Endothelial cell of umbilical vein (primary cell): ENCODE data around the gene PTCD1. TPM values are rescaled to one million over a fixed set of nuclear protein-coding genes. Genes with fewer than 3 reads are reported as not detected.
A peak's percentile ranks its signal among the peaks of the same experiment; 100 is the strongest.
"Not testable (repeated sequence)": the region's sequence is repeated elsewhere in the genome, so short reads cannot be mapped to it uniquely, and the experiment has no call there.

Experiments used
- BruUV-seq: library from RNA; stranded (reverse); fragments of 400-500 nt; replicated peaks from 2 replicates; lab custom pipeline; 2021; lab: Mats Ljungman, UMichigan
- CTCF ChIA-PET: fragments of 300-600, 350-600 bp; sonication (Branson Sonifier 250); formaldehyde crosslinking; loops from one replicate; lab custom pipeline; 2021; ENCODE audit warnings: antibody characterized with exemption, inconsistent platforms; lab: Charles Lee
- POLR2A ChIA-PET: fragments of 300-600, 350-600 bp; sonication (Branson Sonifier 250); formaldehyde crosslinking; loops from one replicate; lab custom pipeline; 2021; ENCODE audit warnings: antibody characterized with exemption, inconsistent platforms; lab: Charles Lee
- DNase-seq: peaks from one replicate; pipeline ENCODE4 v3.0.0-alpha.2; 2011; ENCODE audit warnings: low read depth, low spot score
- FAIRE-seq: peaks from 2 replicates; lab custom pipeline; 2011; peaks lifted over from hg19 to GRCh38; lab: Jason Lieb, UNC
- H2AFZ ChIP-seq: 2 replicates; pipeline ENCODE4 v1.6.0; 2012; ENCODE audit warnings: low read depth, low read length, control low read depth, inconsistent platforms
- H3K27ac ChIP-seq: 2 replicates; pipeline ENCODE4 v1.5.1; 2011; ENCODE audit warnings: low read depth, mild to moderate bottlenecking, control low read depth, low read length, moderate library complexity; ENCODE audit not compliant: insufficient read depth
- H3K27me3 ChIP-seq, 2 experiments: 2 replicates each; pipeline versions ENCODE4 v1.6.0 to v1.6.1; 2011; ENCODE audit warnings: low read length in 2 of 2, mixed read lengths in 1 of 2; ENCODE audit not compliant: control insufficient read depth in 2 of 2, insufficient read depth in 2 of 2
- H3K36me3 ChIP-seq, 2 experiments: 2 replicates in 1 of 2; 3 replicates in 1 of 2; pipeline ENCODE4 v1.5.1; 2011; ENCODE audit warnings: low read length in 2 of 2, mild to moderate bottlenecking in 1 of 2, moderate library complexity in 1 of 2; ENCODE audit not compliant: control insufficient read depth in 2 of 2, insufficient read depth in 2 of 2; ENCODE audit errors: extremely low read depth in 1 of 2
- H3K4me1 ChIP-seq: 3 replicates; pipeline ENCODE4 v1.5.1; 2011; ENCODE audit warnings: mild to moderate bottlenecking, low read length; ENCODE audit not compliant: control insufficient read depth, insufficient read depth; ENCODE audit errors: extremely low read depth
- H3K4me2 ChIP-seq: 2 replicates; pipeline ENCODE4 v1.6.1; 2011; ENCODE audit warnings: low read length, control low read depth, mixed read lengths; ENCODE audit not compliant: insufficient read depth
- H3K4me3 ChIP-seq, 3 experiments: fragments of 200-600 bp in 1 of 3; sonication (generic), shearing (Covaris generic) in 1 of 3; replicated peaks in 1 of 3; 2 replicates each; pipeline ENCODE4 v1.5.1; 2011 to 2016; ENCODE audit warnings: control low read depth in 3 of 3, low read length in 3 of 3, mild to moderate bottlenecking in 2 of 3, inconsistent platforms in 1 of 3, low read depth in 1 of 3, moderate library complexity in 1 of 3; ENCODE audit not compliant: insufficient read depth in 1 of 3
- H3K79me2 ChIP-seq: 2 replicates; pipeline ENCODE4 v1.6.0; 2012; ENCODE audit warnings: low read length, inconsistent platforms; ENCODE audit not compliant: control insufficient read depth, insufficient read depth
- H3K9ac ChIP-seq: replicated peaks from 2 replicates; pipeline ENCODE3; 2011; ENCODE audit warnings: low read length, control low read depth; ENCODE audit not compliant: insufficient read depth; ENCODE audit errors: extremely low read depth
- H3K9me1 ChIP-seq: replicated peaks from 3 replicates; pipeline ENCODE4 v1.6.0; 2011; ENCODE audit warnings: mild to moderate bottlenecking, low read length; ENCODE audit not compliant: control insufficient read depth, insufficient read depth; ENCODE audit errors: extremely low read depth
- H3K9me3 ChIP-seq: replicated peaks from 2 replicates; pipeline ENCODE4 v1.5.1; 2012; ENCODE audit warnings: low read length, inconsistent platforms; ENCODE audit not compliant: control insufficient read depth, insufficient read depth
- H4K20me1 ChIP-seq: replicated peaks from 2 replicates; pipeline ENCODE3; 2011; ENCODE audit warnings: mild to moderate bottlenecking, low read length; ENCODE audit not compliant: control insufficient read depth, insufficient read depth; ENCODE audit errors: extremely low read depth
- MYC ChIP-seq: IDR thresholded peaks from one replicate; pipeline ENCODE4 v1.6.1; 2011; ENCODE audit warnings: mild to moderate bottlenecking, low read depth, low read length
- POLR2AphosphoS5 ChIP-seq: IDR thresholded peaks from 2 replicates; pipeline ENCODE4 v1.6.1; 2012; ENCODE audit warnings: low read depth, mild to moderate bottlenecking, control low read depth, low read length, moderate library complexity; ENCODE audit not compliant: insufficient read depth
- dilution Hi-C: fragments of 300-500 bp; cut with MboI; formaldehyde crosslinking; loops from one replicate; pipeline ENCODE4 v1.15.0; 2019; ENCODE audit warnings: low sequenced_read_pairs; ENCODE audit not compliant: extremely low pct_ligation_motif_present
- intact Hi-C: fragments of 100-400 bp; cut with micrococcal nuclease; formaldehyde crosslinking; loops from one replicate; pipeline ENCODE4 v1.10.0; 2022
- polyA plus RNA-seq, 4 experiments: library from polyadenylated mRNA; depleted of rRNA in 3 of 4; stranded (reverse) in 3 of 4; unstranded in 1 of 4; fragments of >200 nt; gene quantifications; 2 replicates each; pipeline versions ENCODE4 v1.2.1 to v1.2.3, GENCODE V29; 2011 to 2012; ENCODE audit warnings: missing spikeins in 1 of 4
- total RNA-seq: library from RNA; stranded (reverse); gene quantifications from 2 replicates; pipeline ENCODE4 v1.2.3, GENCODE V29; 2021
- TF ChIP-seq, protein P1 (sequence below), 2 donors: IDR thresholded peaks; 1 replicate in 1 of 2; 2 replicates in 1 of 2; pipeline ENCODE4 v1.5.1; 2011; ENCODE audit warnings: low read length in 2 of 2, mild to moderate bottlenecking in 2 of 2, moderate library complexity in 2 of 2, control low read depth in 1 of 2, inconsistent platforms in 1 of 2, low read depth in 1 of 2; ENCODE audit not compliant: insufficient read depth in 1 of 2; ENCODE audit errors: extremely low read depth in 1 of 2

Gene PTCD1
- total and polyA plus RNA-seq, 2 donors (not counting 3 experiments of a cell fraction or from before 2014, with no cell fraction given): 3.8 to 9.6 TPM

DNA sequence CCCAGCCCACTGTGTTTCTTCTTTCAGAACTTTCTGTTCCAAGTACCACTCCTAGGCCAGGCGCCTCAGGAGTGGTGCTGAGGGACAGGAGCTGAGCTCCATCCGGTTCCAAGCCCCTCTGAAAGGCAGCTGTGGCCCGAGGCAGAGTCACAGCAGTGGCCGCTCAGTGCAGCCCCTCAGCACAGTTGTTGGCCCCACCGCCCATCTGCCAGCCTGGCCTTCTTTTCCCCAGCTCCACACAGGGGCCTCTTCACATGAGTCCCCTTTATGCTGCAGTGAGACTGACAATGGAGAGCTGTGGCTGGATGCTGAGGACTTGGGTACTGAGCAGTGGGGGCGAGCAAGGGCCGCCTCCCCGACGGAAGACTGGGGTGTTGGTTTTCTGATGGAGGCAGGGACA, 20.3 kb downstream of the PTCD1 start:
- Histone ChIP-seq H3K4me1 (no peaks in the 10 kb centered on the region), H3K4me2 (no peak overlapping the region), H3K4me3 (no peak overlapping the region), H3K9me1 (no peaks in the 10 kb centered on the region), H3K9ac (no peak overlapping the region), H2AFZ (no peak overlapping the region), H3K27me3 (no peaks in the 10 kb centered on the region), H4K20me1 (peaks cover 3% of the 10 kb centered on the region), H3K27ac (no peak overlapping the region), H3K36me3 (peaks cover 9 to 32% of the 10 kb centered on the region in 2 experiments), H3K79me2 (peaks cover 2% of the 10 kb centered on the region), H3K9me3 (no peaks in the 10 kb centered on the region)
- dilution Hi-C loops (no loop called here), intact Hi-C loops (no loop called here)
- POLR2A ChIA-PET: no interaction called here
- TF ChIP-seq POLR2AphosphoS5 (no peak), MYC (no peak)
- no TSS peak for BruUV-seq
- DNase-seq: no peak
- no peak for FAIRE-seq
- CTCF ChIA-PET: no interaction called here

DNA sequence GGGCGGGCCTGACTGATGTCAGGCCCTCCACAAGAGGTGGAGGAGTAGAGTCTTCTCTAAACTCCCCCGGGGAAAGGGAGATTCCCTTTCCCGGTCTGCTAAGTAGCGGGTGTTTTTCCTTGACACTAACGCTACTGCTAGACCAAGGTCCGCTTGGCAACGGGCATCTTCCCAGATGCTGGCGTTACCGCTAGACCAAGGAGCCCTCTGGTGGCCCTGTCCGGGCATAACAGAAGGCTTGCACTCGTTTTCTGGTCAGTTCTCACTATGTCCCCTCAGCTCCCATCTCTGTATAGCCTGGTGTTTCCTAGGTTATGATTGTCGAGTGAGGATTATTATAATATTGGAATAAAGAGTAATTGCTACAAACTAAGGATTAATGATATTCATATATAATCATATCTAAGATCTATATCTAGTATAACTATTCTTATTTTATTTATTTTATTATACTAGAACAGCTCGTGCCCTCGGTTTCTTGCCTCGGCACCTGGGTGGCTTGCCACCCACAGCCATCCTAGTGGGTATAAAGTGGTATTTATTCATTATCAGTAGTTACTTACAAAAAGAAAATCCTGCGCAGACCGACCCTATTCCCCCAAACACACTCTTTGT, 23.0 kb downstream of the PTCD1 start:
- intact Hi-C loops: loop anchor here (1.0 kb wide), 1 partner anchor 50 kb away; no protein-coding TSS in a partner anchor
- H3K4me3 ChIP-seq, H3K4me2 ChIP-seq, BruUV-seq, H3K27me3 ChIP-seq, H3K9me3 ChIP-seq, H3K9ac ChIP-seq, H3K4me1 ChIP-seq, H3K27ac ChIP-seq, dilution Hi-C loops, H4K20me1 ChIP-seq, H2AFZ ChIP-seq, H3K79me2 ChIP-seq, H3K9me1 ChIP-seq: not testable (repeated sequence)
- ChIA-PET CTCF (interaction anchor here (0.6 to 1.2 kb wide), 6 partner anchors 23 to 56 kb away, joined by 3 to 4 read pairs (median 4); partner anchors contain the start of genes CPSF4 and PTCD1), POLR2A (interaction anchor here (0.6 kb wide), 1 partner anchor 32 kb away, joined by 6 read pairs; no protein-coding TSS in a partner anchor)
- DNase-seq (peak; percentile 57), FAIRE-seq (peak; percentile 80)
- H3K36me3 ChIP-seq: peaks cover 10 to 39% of the 10 kb centered on the region in 2 experiments
- TF ChIP-seq, protein P1, sequence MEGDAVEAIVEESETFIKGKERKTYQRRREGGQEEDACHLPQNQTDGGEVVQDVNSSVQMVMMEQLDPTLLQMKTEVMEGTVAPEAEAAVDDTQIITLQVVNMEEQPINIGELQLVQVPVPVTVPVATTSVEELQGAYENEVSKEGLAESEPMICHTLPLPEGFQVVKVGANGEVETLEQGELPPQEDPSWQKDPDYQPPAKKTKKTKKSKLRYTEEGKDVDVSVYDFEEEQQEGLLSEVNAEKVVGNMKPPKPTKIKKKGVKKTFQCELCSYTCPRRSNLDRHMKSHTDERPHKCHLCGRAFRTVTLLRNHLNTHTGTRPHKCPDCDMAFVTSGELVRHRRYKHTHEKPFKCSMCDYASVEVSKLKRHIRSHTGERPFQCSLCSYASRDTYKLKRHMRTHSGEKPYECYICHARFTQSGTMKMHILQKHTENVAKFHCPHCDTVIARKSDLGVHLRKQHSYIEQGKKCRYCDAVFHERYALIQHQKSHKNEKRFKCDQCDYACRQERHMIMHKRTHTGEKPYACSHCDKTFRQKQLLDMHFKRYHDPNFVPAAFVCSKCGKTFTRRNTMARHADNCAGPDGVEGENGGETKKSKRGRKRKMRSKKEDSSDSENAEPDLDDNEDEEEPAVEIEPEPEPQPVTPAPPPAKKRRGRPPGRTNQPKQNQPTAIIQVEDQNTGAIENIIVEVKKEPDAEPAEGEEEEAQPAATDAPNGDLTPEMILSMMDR (IDR thresholded peaks at IDR 0.05; ENCODE audit: extremely low read depth in 1 of 2, insufficient read depth in 1 of 2, low read depth in 1 of 2, low read length in 2 of 2): peak; percentile 54 to 59
